COLO668 (cell line): Measurements from ENCODE around the gene RPS23.
"Not testable (repeated sequence)": the region's sequence is repeated elsewhere in the genome, so short reads cannot be mapped to it uniquely, and the experiment has no call there.

ENCODE experiments used
- DNase-seq: peaks from one replicate; lab custom pipeline; 2025; ENCODE audit not compliant: unreplicated experiment; lab: John Stamatoyannopoulos, UW

Gene RPS23

DNA sequence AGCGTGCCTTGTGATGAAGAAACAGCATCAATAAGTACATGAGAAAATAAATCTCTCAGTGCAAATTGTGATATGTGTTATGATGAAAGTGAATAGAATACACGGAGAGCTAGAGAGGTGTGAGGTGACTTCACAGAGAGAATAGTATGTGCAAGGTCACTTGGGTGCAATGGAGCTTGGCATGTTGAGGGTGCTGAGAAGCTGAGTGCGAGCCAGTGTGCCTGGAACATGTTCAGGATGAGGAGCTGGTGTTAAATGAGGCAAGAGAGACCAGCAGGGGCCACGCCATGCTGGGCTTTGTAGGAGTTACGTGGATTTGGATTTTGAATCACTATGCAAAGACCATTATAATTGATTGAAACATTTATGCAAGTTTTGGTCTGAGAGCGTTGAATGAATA, 12.8 kb upstream of the RPS23 start:
- DNase-seq: no peak

DNA sequence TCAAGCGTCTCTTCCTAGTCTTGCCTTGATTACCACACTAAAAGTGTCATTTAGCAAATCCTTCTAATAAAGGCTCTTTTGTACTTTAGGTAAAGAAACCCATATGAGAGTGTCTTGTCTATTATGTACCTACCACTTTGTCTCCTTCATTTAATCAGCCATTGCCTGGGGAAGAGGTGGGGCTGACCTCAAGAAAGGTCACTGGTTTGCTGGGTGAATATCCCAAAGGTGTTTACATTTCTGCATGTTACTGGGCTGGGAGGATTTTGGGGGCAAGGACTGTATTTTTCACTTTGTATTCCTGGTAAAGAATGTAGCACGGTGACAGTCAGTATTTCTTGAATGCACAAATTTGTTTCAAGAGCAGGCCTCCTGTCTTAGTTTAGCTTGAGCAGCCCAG, 11.9 kb upstream of the RPS23 start:
- DNase-seq: no peak

DNA sequence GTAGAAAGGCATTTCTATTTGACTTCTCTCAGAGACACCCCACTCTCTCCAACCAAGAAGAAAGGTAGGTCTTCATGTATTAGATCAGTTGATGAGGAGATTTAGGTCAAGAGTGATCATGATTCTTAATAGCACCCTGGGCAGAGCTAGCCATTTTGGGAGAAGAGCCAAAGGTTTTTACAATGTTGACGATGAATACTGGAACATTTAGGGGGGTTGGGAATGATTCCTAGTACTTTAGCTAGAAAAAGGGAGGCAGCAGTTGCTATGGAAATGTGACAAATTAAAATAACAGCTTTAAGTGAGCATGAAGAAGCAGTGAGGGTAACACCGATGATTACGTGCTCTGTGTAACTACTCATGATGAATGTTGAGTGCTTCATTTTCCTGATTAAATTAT, 9.5 kb upstream of the RPS23 start:
- DNase-seq: no peak

DNA sequence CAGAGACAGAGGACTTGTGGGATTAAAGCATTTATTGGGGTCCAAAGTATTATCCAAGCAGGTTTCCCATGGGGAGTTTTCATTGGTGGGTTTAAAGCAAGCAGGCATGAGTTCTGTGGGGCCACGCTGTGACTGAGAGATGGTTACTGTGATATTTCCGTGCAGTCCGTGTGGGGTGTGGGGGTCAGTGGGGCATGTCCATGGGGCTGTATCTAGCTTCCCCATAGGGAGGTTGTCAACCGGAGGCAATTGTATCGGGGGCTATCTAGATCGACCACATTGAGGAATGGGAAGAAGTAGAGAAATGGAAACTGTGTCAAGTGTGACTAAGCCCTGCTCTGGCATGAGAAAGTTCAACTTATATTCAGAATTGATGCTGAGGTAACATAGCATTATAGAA, 7.1 kb upstream of the RPS23 start:
- DNase-seq: no peak

DNA sequence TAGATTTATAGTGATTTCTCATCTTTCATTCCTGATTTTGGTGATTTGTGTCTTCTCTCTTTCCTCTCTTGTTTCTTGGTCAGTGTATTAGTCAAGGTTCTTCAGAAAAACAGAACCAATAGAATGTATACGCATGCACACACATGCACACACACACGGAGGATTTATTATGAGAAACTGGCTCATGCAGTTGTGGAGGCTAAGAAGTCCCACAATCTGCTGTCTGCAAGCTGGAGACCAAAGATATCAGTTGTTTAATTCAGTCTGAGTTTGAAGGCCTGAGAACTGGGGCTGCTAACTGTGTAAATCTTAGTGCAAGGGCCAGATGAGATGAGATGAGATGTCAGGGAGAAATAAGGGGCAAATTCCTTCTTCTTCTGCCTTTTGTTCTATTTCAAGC, 5.7 kb upstream of the RPS23 start:
- DNase-seq: no peak

DNA sequence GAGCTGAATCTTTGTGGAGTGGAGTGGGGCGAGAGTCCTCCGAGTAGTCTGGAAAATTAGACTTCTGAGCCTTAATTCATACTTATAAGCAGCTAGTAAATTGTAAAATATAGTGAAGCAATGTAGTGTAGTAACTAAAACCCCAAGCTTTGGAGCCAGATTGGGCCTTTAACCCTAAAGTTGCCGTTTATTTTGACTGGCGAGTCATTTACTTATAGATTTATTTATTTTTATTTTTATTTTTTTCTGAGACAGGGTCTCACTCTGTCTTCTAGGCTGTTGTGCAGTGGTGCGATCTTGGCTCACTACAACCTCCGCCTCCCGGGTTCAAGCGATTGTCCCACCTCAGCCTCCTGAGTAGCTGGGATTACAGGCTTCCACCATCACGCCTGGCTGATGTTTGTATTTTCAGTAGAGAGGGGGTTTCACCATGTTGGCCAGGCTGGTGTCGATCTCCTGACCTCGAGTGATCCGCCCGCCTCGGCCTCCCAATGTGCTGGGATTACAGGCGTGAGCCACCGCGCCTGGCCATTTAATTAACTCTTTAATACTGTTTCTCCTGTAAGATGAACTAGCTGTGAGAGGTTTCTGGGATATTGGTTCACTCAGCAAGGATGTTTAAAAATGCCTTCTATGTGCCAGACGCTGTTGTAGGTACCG, 687 bp upstream of the RPS23 start:
- DNase-seq: no peak

DNA sequence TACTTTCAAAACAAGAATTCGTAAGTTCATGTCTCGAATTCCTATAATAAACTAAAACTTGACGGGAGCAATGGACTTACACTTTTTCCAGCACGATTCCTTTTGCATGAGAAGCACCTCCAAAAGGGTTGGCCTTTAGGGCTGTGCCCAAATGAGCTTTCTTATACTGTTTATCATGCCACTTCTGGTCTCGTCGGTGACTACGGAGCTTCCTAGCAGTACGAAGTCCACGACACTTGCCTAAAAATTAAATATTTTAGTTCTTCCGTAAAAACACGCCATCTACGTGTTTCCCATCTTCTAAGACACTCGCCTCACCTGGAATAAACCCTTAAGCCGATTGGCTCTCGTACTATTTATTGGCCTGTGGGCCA, 554 bp downstream of the RPS23 start:
- DNase-seq: no peak

DNA sequence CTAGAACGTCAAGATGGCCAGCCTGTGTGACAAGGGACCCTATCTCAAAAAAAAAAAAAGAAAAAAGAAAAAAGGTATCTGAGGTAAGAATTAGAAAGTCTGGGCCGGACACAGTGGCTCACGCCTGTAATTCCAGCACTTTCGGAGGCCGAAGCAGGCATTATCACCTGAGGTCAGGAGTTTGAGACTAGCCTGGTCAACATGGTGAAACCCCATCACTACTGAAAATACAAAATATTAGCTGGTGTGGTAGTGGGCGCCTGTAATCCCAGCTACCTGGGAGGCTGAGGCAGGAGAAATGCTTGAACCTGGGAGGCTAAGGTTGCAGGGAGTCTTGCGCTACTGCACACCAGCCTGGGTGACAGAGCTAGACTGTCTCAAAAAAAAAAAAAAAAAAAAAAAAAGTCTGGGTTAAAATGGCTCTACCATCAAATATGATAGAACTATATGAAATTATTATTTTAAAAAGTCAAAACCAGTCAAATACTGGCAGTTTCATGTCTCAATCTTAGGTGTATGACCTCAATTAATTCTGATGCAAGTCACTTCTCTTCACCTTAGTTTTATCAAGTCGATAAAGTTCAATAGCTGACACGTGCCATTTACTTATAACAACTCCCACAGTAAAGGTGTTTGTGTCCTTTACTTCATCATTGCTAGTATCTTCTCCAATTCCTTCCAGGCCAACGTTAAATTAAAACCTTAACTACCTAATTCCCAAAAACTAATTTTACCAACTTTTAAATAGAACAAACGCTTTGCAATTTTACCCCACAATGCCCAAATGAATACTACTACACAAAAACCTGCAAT, 1.1 kb downstream of the RPS23 start:
- DNase-seq: no peak

DNA sequence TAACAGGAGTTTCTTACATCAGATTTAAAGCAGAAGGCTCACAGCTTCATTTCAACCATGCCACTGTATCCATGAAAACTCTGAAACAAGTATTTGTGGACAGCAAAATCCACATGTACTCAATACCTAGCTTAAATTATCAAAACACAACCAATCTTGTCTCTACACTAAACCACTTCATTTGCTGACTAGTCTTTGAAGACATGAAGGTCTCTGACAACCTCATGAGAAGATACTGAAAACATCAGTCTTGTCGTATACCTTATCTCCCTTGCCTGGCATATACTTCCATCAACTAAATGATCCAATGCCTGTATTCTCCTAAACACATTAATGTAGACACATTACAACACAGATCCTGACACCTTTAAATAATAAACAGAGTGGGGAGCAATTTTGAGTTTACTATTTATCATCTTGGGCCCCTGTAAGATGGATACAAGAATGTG, 2.9 kb downstream of the RPS23 start:
- no peak for DNase-seq

DNA sequence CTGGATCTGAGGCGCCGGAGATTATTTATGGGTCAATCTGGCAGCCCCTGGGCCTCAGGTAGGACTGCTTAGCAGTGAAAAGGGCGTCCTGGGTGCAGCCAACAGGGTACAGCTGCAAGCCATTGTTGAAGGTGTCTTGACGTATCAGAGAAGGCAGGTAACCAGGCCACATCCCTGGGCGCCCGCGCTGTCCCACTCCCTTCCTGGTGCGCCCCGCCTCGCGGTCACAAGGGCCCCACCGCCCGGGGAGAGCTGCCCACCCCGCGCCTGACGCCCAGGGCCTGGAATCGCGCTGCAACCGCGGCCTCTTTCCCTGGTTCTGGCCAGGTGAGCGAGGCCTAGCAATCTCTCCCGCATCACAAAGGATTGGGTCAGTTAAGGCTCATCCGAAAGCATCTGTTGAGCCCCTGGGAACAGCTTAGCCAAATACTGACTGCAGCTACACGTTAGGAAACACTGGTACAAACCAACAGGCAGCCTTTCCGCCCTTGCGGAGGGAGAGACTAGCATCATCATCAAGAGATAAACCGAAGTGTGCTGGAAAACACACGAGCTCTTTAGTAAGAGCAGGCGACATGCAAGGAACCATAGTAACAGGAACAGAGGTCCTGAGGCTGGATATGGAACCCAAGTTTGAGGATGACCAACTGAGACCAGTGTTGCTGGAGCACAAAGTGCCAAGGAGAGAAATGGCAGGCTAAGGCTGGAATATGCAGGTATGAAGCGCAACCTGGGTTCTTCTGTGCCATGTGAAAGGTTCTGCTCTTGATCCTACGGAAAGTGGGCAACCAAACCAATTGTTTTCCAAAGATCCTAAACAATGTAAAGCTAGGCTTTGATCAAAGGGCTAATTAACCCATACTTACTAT, 3.6 kb downstream of the RPS23 start:
- DNase-seq: no peak

DNA sequence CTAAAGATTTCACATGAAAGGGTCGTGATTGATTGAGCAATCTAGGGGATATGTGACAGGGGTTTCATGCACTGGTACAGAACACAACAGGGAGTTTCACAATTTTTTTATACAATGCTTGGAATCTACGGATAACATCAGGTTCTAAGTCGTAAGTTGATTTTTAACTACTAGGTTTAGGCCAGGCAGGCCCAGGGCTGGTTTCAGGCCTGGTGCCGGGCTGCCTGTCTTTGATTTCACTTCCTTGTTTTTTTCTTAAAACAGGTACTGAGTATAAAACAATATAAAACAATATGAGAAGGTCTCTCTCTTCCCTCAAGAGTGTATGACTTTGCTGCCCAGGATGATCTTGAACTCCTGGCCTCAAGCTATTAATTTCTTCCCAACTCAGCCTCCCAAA, 4.7 kb downstream of the RPS23 start:
- not testable (repeated sequence) for DNase-seq

DNA sequence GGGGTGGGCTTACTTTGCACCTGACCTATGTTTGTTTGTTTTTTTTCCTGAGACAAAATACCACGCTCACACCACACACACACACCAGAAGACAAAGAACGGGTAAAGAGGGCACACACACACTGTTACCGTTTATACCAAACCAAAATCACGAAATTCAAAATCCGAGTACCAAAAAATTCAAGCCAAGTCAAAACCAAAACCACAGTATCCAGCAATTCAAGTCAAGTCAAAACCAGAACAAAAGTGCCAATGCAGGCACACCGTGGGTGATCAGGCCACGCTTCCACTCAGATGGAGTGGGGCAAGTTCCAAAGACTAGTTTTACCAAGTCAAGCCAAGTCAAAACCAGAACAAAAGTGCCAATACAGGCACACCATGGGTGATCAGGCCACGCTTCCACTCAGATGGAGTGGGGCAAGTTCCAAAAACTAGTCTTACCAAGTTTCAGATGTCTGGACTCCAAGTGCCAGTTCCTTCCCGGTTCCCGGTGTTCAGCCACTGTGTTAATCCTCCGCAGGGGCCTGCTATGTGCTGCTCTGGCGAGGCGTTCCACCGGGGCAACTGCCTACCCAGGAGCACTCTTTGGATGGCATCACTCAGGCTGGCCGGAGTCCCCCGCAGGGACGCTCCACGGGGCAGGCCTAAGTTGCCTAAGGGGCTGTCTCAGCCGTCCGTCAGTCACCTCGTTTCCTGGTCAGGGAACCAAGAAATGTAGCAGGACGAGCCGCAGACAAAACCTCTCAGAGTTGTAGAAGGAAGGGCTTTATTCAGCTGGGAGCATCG, 5.4 kb downstream of the RPS23 start:
- DNase-seq: not testable (repeated sequence)

DNA sequence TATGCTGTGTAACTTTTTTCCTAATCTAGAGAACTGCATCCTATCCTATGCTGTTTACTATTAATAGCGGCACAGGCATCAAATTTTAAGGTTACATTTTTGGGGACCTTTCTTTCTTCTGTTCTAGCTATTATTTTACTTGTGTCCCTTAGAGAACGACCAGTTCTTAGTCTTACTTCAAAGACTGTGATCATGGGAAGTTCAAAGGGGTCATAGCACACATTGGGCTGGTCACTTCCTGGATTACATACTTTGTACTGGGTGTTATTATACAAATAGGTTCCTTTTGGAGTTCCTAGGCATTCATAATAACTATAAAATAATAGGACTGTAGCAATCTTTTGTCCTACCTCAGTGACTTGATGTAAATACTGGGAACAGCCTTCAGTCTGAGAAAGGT, 8.8 kb downstream of the RPS23 start:
- DNase-seq: not testable (repeated sequence)

DNA sequence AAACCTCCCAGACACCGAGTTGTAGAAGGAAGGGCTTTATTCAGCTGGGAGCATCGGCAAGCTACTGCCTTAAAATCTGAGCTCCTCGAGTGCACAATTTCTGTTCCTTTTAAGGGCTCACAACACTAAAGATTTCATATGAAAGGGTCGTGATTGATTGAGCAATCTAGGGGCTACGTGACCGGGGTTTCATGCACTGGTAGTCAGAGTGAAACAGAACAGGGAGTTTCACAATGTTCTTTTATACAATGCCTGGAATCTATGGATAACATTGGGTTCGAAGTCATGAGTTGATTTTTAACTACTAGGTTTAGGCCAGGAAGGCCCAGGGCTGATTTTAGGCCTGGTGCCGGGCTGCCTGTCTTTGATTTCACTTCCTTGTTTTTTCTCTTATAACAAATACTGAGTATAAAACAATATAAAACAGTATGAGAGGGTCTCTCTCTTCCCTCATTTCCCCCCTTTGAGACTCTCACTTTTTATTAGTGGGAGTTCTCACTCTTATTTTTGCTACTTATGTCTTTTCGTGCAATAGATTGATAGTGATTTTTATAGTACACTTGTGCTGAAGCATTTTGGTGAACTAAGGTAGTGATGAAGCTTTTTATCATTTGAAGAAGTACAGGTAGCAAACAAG, 10.7 kb downstream of the RPS23 start:
- DNase-seq: not testable (repeated sequence)

DNA sequence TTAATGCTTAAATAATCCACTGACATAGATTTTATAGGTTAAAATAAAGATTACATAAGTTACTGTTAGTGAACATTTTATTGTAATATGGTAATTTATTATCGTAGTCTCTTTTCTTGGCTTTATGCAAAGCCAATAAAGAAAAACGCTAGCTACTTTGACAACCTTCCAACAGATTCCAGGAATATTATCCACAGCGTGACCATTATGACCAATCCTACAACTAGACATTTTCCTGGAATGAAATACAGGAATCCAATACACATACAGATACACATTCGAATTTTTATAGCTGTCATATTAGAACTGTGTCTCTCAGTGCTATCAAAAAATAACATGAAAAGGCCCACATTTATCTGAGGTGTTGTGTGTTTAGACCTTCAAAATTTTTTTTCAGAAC, 13.1 kb downstream of the RPS23 start:
- DNase-seq: no peak

DNA sequence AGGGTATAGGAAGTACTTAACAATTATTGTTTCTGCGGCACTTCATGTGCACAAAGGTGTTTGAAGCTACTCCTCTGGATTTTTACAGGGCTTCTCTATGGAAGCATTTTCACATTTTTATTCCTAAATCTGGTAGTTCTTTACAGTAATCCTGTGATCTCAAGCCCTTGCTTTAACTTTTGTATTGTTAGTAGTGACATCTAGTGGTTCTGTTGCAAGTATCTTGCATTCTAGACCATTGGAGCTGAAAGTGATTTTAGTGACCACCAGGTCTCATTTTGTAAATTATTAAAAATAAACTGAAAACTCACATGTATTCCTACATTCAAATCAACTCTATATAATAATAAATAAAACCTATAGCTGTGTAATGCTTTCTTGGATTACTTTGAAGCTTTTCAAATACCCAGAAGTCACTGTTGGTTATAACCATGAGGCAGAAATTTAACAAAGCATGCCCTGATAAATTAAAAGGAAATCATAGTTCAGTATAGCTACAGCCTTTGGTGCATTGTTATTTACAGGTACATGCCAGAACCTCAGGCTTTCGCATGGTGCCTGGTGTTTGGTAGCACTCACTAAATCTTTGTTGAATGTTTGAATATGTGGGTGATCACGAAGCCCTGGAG, 18.9 kb downstream of the RPS23 start:
- no peak for DNase-seq

DNA sequence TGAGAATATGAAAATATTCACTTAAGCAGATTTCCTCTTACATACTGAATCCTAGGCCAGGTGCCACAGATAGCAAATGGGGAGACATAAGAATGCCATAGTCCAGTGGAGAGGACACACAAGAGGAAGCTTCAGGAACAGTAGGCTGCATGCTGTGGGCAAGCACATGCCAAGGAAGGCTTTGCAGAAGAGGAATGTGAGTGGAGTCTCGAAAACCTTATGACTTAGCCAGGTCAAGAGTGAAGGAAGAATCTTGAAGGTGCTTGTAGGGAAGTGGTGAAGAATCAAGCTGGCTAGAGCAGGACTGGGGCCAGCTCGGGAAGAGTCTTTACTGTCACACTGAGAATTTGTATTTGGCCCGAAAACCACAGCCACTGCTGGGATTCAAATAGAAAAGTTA, 20.4 kb downstream of the RPS23 start:
- no peak for DNase-seq

DNA sequence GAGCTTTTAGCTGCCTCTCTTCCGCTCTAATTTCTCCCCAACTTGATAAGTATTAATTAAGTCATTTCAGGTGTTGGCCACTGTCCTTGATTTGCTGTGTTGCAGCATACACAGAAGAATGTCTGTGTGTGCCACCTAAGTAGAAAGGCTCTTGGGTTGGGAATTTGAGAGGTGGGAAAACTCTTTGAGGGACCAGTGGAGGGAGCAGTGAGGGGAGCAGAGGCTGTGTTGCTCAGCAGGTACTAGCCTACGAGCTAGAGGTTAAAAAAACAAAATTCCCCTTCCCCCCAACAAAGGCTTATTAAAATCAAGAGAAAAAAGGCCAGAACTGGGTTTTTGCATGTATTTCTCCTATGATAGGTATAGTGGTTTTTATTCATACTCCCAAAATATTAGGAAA, 20.9 kb downstream of the RPS23 start:
- no peak for DNase-seq

DNA sequence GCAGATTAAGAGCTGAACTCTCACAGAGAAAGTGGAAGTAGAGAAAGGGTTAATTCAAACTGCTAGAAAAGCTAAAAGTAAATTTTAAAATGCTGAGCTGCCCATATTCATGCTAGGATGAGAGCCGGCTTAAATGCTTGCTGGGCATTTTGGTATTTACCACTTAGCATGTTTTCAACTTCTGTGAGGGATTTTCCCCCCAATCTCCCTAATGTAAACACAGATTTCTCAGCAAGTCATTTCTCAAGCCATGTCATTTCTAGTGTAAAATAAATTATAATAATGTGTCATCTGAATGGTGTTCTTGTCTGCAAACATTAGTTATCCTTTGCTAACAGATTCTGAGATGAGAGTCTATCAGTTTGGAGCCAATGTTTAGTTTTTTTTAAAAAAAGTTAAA, 22.3 kb downstream of the RPS23 start:
- DNase-seq: no peak

DNA sequence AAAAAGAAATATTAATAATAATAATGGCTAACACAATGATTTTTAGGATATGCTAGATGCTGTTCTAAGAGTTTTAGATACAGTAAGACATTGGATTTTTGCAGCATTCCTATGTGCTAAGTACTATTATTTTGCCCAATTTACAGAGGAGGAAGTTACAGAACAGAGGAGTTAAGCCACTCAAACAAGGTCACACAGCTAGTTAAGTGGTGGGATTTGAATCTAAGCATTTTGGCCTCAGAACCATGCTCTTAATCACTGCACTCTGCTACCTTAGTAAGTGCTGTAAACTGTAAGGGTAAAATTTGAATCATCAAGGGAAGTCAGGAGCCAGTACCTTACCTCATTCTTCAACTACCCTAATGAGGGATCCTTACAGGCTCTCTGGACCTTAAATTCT, 25.4 kb downstream of the RPS23 start:
- no peak for DNase-seq
